Neural progenitor cell (in vitro differentiated cells): Measurements from ENCODE around the gene IQCE. TPM values are rescaled to one million over a fixed set of nuclear protein-coding genes. Genes with fewer than 3 reads are reported as not detected.
A peak's percentile ranks its signal among the peaks of the same experiment; 100 is the strongest.

Experiments used
- DNase-seq: peaks from one replicate; pipeline ENCODE4 v3.0.0-alpha.2; 2016; ENCODE audit warnings: low spot score
- H2AFZ ChIP-seq: fragments of 200-600 bp; sonication (generic); replicated peaks from 2 replicates; pipeline ENCODE4 v1.6.1; 2016; ENCODE audit warnings: antibody characterized with exemption
- H3F3A ChIP-seq: fragments of 200-600 bp; sonication (generic); 2 replicates; pipeline ENCODE4 v1.6.1; 2016; ENCODE audit warnings: antibody characterized with exemption, low read depth
- H3K27ac ChIP-seq: fragments of 200-600 bp; sonication (generic); 2 replicates; pipeline ENCODE4 v1.5.1; 2016; ENCODE audit warnings: mild to moderate bottlenecking
- H3K27me3 ChIP-seq: fragments of 200-600 bp; sonication (generic); 2 replicates; pipeline ENCODE4 v1.6.1; 2016; ENCODE audit warnings: mild to moderate bottlenecking, moderate library complexity
- H3K36me3 ChIP-seq: fragments of 200-600 bp; sonication (generic); 2 replicates; pipeline ENCODE4 v1.5.1; 2016
- H3K4me1 ChIP-seq: fragments of 200-600 bp; sonication (generic); 2 replicates; pipeline ENCODE4 v1.6.1; 2016; ENCODE audit warnings: mixed run types
- H3K4me2 ChIP-seq: fragments of 200-600 bp; sonication (generic); 2 replicates; pipeline ENCODE4 v1.6.1; 2016
- H3K4me3 ChIP-seq: fragments of 200-600 bp; sonication (generic); 2 replicates; pipeline ENCODE4 v1.5.1; 2016
- H3K79me2 ChIP-seq: fragments of 200-600 bp; sonication (generic); 2 replicates; pipeline ENCODE4 v1.6.1; 2016; ENCODE audit warnings: low read depth
- H3K9ac ChIP-seq: fragments of 200-600 bp; sonication (generic); 2 replicates; pipeline ENCODE4 v1.6.1; 2016
- H3K9me3 ChIP-seq: fragments of 200-600 bp; sonication (generic); 2 replicates; pipeline ENCODE4 v1.5.1; 2016; ENCODE audit warnings: low read depth
- H4K20me1 ChIP-seq: fragments of 200-600 bp; sonication (generic); 2 replicates; pipeline ENCODE4 v1.6.1; 2016; ENCODE audit warnings: low read depth
- H3K27ac Mint-ChIP-seq: 3 replicates; pipeline ENCODE4 v1.8.0; 2021; ENCODE audit warnings: mixed read lengths
- H3K27me3 Mint-ChIP-seq: 2 replicates; pipeline ENCODE4 v1.8.0; 2022; ENCODE audit warnings: low read depth, mild to moderate bottlenecking, inconsistent platforms, moderate library complexity, mixed read lengths; ENCODE audit not compliant: insufficient read depth
- H3K36me3 Mint-ChIP-seq: 3 replicates; pipeline ENCODE4 v1.8.0; 2021; ENCODE audit warnings: mixed read lengths
- H3K4me1 Mint-ChIP-seq: 3 replicates; pipeline ENCODE4 v1.8.0; 2021; ENCODE audit warnings: mixed read lengths
- H3K4me3 Mint-ChIP-seq: 3 replicates; pipeline ENCODE4 v1.8.0; 2021; ENCODE audit warnings: mild to moderate bottlenecking, moderate library complexity, mixed read lengths
- H3K9me3 Mint-ChIP-seq: 3 replicates; pipeline ENCODE4 v1.8.0; 2020; ENCODE audit warnings: mixed read lengths
- CTCF ChIP-seq: fragments of 200-600 bp; sonication (generic); IDR thresholded peaks from 2 replicates; pipeline ENCODE4 v1.5.1; 2017; ENCODE audit warnings: antibody characterized with exemption, mild to moderate bottlenecking
- EZH2 ChIP-seq: fragments of 200-600 bp; sonication (generic); IDR thresholded peaks from 2 replicates; pipeline ENCODE4 v1.6.1; 2017; ENCODE audit warnings: antibody characterized with exemption, mild to moderate bottlenecking, moderate library complexity
- EZH2phosphoT487 ChIP-seq: fragments of 200-600 bp; sonication (generic); IDR thresholded peaks from 2 replicates; pipeline ENCODE4 v1.6.1; 2017; ENCODE audit warnings: antibody characterized with exemption
- total RNA-seq: library from RNA; depleted of rRNA; stranded (reverse); fragments of >200 nt; gene quantifications from 2 replicates; pipeline ENCODE4 v1.2.3, GENCODE V29; 2015; ENCODE audit warnings: low replicate concordance

Gene IQCE
- total RNA-seq, 1 donor from 2014 or later = 4.6 TPM

GRCh38 chr7:2597273-2597640, 38.5 kb downstream of the IQCE start:
- Histone ChIP-seq H3F3A (peaks cover 6% of the 10 kb centered on the region), H3K9me3 (no peaks in the 10 kb centered on the region), H3K9ac (no peak overlapping the region), H3K4me2 (no peak overlapping the region), H3K4me3 (no peak overlapping the region), H2AFZ (no peak overlapping the region), H3K79me2 (no peaks in the 10 kb centered on the region), H3K27me3 (no peaks in the 10 kb centered on the region), H3K36me3 (no peaks in the 10 kb centered on the region), H3K4me1 (peaks cover 8% of the 10 kb centered on the region), H4K20me1 (no peaks in the 10 kb centered on the region), H3K27ac (no peak overlapping the region)
- H3K4me3 Mint-ChIP-seq = no peak overlapping the region
- no peak for TF ChIP-seq CTCF
- no peak for TF ChIP-seq EZH2
- TF ChIP-seq EZH2phosphoT487 = no peak
- H3K27ac Mint-ChIP-seq = no peak overlapping the region
- DNase-seq = no peak
- no peaks in the 10 kb centered on the region for H3K4me1 Mint-ChIP-seq
- peaks cover 26% of the 10 kb centered on the region for H3K36me3 Mint-ChIP-seq
- no peaks in the 10 kb centered on the region for H3K9me3 Mint-ChIP-seq
- no peaks in the 10 kb centered on the region for H3K27me3 Mint-ChIP-seq

GRCh38 chr7:2598154-2598823, 39.5 kb downstream of the IQCE start:
- H3K9me3 Mint-ChIP-seq = no peaks in the 10 kb centered on the region
- Histone ChIP-seq H3K4me1 (peaks cover 8% of the 10 kb centered on the region), H3F3A (peaks cover 6% of the 10 kb centered on the region), H2AFZ (no peak overlapping the region), H3K27me3 (no peaks in the 10 kb centered on the region), H3K4me3 (no peak overlapping the region), H3K27ac (no peak overlapping the region), H3K4me2 (no peak overlapping the region), H3K36me3 (no peaks in the 10 kb centered on the region), H3K79me2 (no peaks in the 10 kb centered on the region), H4K20me1 (no peaks in the 10 kb centered on the region), H3K9ac (no peak overlapping the region), H3K9me3 (no peaks in the 10 kb centered on the region)
- no peak overlapping the region for H3K27ac Mint-ChIP-seq
- H3K4me1 Mint-ChIP-seq = no peaks in the 10 kb centered on the region
- TF ChIP-seq EZH2 (no peak), CTCF (no peak), EZH2phosphoT487 (no peak)
- DNase-seq = no peak
- H3K27me3 Mint-ChIP-seq = no peaks in the 10 kb centered on the region
- H3K36me3 Mint-ChIP-seq = peaks cover 22% of the 10 kb centered on the region
- H3K4me3 Mint-ChIP-seq = no peak overlapping the region

- H3K27me3 ChIP-seq = no peaks in the 10 kb centered on the region
- no peak overlapping the region for H2AFZ ChIP-seq
- peak; percentile 60 for DNase-seq
- H3K36me3 ChIP-seq = no peaks in the 10 kb centered on the region
- no peak overlapping the region for H3K9ac ChIP-seq
- no peak overlapping the region for H3K27ac ChIP-seq
- peaks cover 14% of the 10 kb centered on the region for H3K36me3 Mint-ChIP-seq
- no peaks in the 10 kb centered on the region for H3K79me2 ChIP-seq
- H3K4me3 Mint-ChIP-seq = no peak overlapping the region
- no peaks in the 10 kb centered on the region for H3K9me3 ChIP-seq
- H3K4me2 ChIP-seq = no peak overlapping the region
- no peak for TF ChIP-seq CTCF
- no peak for TF ChIP-seq EZH2
- TF ChIP-seq EZH2phosphoT487 = no peak
- no peak overlapping the region for H3K4me3 ChIP-seq
- H3K27me3 Mint-ChIP-seq = peaks cover 1% of the 10 kb centered on the region
- no peaks in the 10 kb centered on the region for H3K4me1 Mint-ChIP-seq
- peaks cover 6% of the 10 kb centered on the region for H3F3A ChIP-seq
- H4K20me1 ChIP-seq = no peaks in the 10 kb centered on the region
- peaks cover 8% of the 10 kb centered on the region for H3K4me1 ChIP-seq
- H3K27ac Mint-ChIP-seq = no peak overlapping the region
- no peaks in the 10 kb centered on the region for H3K9me3 Mint-ChIP-seq
These were observed 42.3 kb downstream of the IQCE start for GRCh38 chr7:2601065-2601464.
